Measurements from ENCODE around the gene EVL. TPM values are rescaled to one million over a fixed set of nuclear protein-coding genes. Genes with fewer than 3 reads are reported as not detected.

EVL gene
- total and polyA plus RNA-seq, 10 of the 15 experiments (the other 5 are each of a cell fraction or from before 2014, with no cell fraction given): 11.9 to 341 (median 89.8) TPM

DNA sequence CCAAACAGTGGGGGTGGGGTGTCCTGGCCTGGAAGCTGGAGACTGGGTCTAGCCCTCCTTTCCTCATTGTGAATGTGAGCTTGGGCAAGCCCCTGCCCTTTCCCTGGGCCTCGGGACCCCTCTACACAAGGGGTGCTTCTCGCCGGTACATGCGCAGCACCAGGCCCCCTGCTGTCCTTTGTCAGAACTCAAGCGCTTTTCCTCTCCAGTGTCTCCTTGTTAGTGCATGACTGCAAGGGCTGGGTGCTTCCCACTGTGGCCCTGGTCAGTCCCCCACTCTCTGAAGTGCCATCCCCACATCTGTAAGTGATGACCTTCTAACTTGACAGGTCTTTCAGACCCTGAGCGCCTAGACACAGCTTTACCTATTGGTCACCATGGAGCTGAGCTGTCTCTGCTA is 50.0 kb downstream of the EVL start (continued):
- TF ChIP-seq CEBPB (IDR thresholded peaks at IDR 0.05; ENCODE audit: borderline replicate concordance in 1 of 2, low read depth in 2 of 2, low read length in 2 of 2): no peak
- no peak for TF ChIP-seq BACH1 (IDR thresholded peaks at IDR 0.05; ENCODE audit: borderline replicate concordance)
- TF ChIP-seq SMARCA5 (IDR thresholded peaks at IDR 0.05): no peak
- no peak for TF ChIP-seq NR2C1 (IDR thresholded peaks at IDR 0.05)
- no peak for TF ChIP-seq BCL11A (IDR thresholded peaks at IDR 0.05; ENCODE audit: low read depth, low read length)
- no peak for TF ChIP-seq WRNIP1 (IDR thresholded peaks at IDR 0.05; ENCODE audit: borderline replicate concordance, low read depth, low read length)

DNA sequence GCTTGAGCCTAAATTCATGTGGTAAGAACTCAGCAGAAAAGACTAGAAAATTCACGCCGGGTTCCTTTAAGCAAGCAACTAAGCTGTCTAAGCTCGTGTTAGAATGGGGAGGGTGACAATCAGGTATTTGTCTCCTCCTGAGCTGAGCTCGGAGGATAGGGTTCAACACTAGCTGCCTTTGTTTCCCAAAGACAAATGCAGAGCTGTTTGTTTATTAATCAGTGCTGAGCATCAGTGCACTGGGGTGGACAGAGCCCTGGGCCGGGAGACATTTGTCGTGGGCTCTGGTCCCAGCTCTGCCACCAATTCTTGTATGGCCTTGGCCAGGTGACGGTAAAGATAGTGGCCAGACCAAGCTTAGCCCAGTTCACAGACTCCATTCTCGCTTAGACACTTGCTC is 50.5 kb downstream of the EVL start:
- TF ChIP-seq TCF7 (IDR thresholded peaks at IDR 0.05; ENCODE audit: borderline replicate concordance): no peak
- TF ChIP-seq ZNF622 (IDR thresholded peaks at IDR 0.05): no peak
- TF ChIP-seq, protein P1, sequence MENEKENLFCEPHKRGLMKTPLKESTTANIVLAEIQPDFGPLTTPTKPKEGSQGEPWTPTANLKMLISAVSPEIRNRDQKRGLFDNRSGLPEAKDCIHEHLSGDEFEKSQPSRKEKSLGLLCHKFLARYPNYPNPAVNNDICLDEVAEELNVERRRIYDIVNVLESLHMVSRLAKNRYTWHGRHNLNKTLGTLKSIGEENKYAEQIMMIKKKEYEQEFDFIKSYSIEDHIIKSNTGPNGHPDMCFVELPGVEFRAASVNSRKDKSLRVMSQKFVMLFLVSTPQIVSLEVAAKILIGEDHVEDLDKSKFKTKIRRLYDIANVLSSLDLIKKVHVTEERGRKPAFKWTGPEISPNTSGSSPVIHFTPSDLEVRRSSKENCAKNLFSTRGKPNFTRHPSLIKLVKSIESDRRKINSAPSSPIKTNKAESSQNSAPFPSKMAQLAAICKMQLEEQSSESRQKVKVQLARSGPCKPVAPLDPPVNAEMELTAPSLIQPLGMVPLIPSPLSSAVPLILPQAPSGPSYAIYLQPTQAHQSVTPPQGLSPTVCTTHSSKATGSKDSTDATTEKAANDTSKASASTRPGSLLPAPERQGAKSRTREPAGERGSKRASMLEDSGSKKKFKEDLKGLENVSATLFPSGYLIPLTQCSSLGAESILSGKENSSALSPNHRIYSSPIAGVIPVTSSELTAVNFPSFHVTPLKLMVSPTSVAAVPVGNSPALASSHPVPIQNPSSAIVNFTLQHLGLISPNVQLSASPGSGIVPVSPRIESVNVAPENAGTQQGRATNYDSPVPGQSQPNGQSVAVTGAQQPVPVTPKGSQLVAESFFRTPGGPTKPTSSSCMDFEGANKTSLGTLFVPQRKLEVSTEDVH (IDR thresholded peaks at IDR 0.05; ENCODE audit: low read depth, partially characterized antibody): no peak
- no peak for TF ChIP-seq NR2F1 (conservative IDR thresholded peaks at IDR 0.05)
- TF ChIP-seq LARP7 (IDR thresholded peaks at IDR 0.05): no peak
- TF ChIP-seq EGR1 (IDR thresholded peaks at IDR 0.05; ENCODE audit: borderline replicate concordance in 1 of 2, low read depth in 2 of 2, low read length in 2 of 2): no peak
- RAD21 ChIA-PET (ENCODE audit: unreplicated experiment): no interaction called here
- Histone ChIP-seq H3K4me1 (ENCODE audit: control insufficient read depth, insufficient read depth, low read length) (no peaks in the 10 kb centered on the region), H2AFZ (ENCODE audit: control insufficient read depth, low read depth, low read length) (no peak overlapping the region), H3K36me3 (ENCODE audit: control insufficient read depth in 2 of 2, insufficient read depth in 2 of 2, low read length in 1 of 2) (peaks cover 4 to 16% of the 10 kb centered on the region in 2 experiments; a peak in 3 of 4 replicates), H4K20me1 (ENCODE audit: control insufficient read depth, insufficient read depth) (no peaks in the 10 kb centered on the region), H3K9me3 (replicated peaks; ENCODE audit: control insufficient read depth, insufficient read depth, low read length) (no peaks in the 10 kb centered on the region), H3K4me3 (no peak overlapping the region), H3K4me2 (ENCODE audit: control insufficient read depth, insufficient read depth) (no peak overlapping the region), H3K9ac (ENCODE audit: control insufficient read depth, insufficient read depth, low read length) (no peak overlapping the region), H3K27ac (ENCODE audit: control insufficient read depth, insufficient read depth) (no peak overlapping the region), H3K27me3 (replicated peaks in 1 of 2; ENCODE audit: control insufficient read depth in 2 of 2, insufficient read depth in 2 of 2, low read length in 1 of 2) (no peaks in the 10 kb centered on the region), H3K79me2 (ENCODE audit: control insufficient read depth, insufficient read depth, low read length) (no peaks in the 10 kb centered on the region)
- 98% methylated on average over 8 of the region's 8 CpGs for WGBS (ENCODE audit: insufficient coverage, insufficient replicate concordance, low lambda C conversion rate, missing lambda C conversion rate)
- BruUV-seq (replicated peaks): no TSS peak
- DNase-seq (ENCODE audit: low read depth, low spot score) (no peak), ATAC-seq (no peak), FAIRE-seq (no peak)
- SMC1A ChIA-PET (ENCODE audit: uncharacterized antibody, unreplicated experiment): interaction anchor here (0.8 to 1.3 kb wide), 2 partner anchors 43 to 133 kb away, joined by 3 to 4 read pairs; no protein-coding TSS in a partner anchor
- in situ Hi-C loops (cut with MboI): no loop called here
- POLR2A ChIA-PET: no interaction called here
- intact Hi-C loops (cut with micrococcal nuclease; ENCODE audit: unreplicated experiment): no loop called here
- CTCF ChIA-PET: interaction anchor here (0.6 to 1.8 kb wide), 3 partner anchors 21 to 132 kb away, joined by 4 to 5 read pairs (median 4); no protein-coding TSS in a partner anchor

All from GM12878 (cell line).